Measurements from ENCODE around the gene TRPM2.

Gene TRPM2

GRCh38 chr21:44448651-44449131 is 95.3 kb downstream of the TRPM2 start:
- DNase-seq (ENCODE audit: low spot score in 2 of 2), result no peak
- Mint-ChIP-seq H3K27me3 (peaks cover 64% of the 10 kb centered on the region), H3K36me3 (ENCODE audit: insufficient read depth) (peaks cover 2% of the 10 kb centered on the region), H3K4me3 (no peak overlapping the region), H3K27ac (ENCODE audit: low read depth) (no peak overlapping the region), H3K9me3 (peaks cover under 1% of the 10 kb centered on the region), H3K4me1 (no peaks in the 10 kb centered on the region)
- ATAC-seq (replicated peaks; ENCODE audit: extremely low read depth, poor library complexity, severe bottlenecking), result no peak

GRCh38 chr21:44449473-44450363 is 96.3 kb downstream of the TRPM2 start:
- Mint-ChIP-seq H3K27ac (ENCODE audit: low read depth) (no peak overlapping the region), H3K9me3 (peaks cover 9% of the 10 kb centered on the region), H3K4me1 (no peaks in the 10 kb centered on the region), H3K27me3 (peaks cover 58% of the 10 kb centered on the region), H3K4me3 (no peak overlapping the region), H3K36me3 (ENCODE audit: insufficient read depth) (peaks cover 3% of the 10 kb centered on the region)
- ATAC-seq (replicated peaks; ENCODE audit: extremely low read depth, poor library complexity, severe bottlenecking) (no peak), DNase-seq (ENCODE audit: low spot score in 2 of 2) (no peak)

GRCh38 chr21:44450402-44450801 is 97.0 kb downstream of the TRPM2 start:
- Mint-ChIP-seq H3K9me3 (peaks cover 9% of the 10 kb centered on the region), H3K27ac (ENCODE audit: low read depth) (no peak overlapping the region), H3K36me3 (ENCODE audit: insufficient read depth) (peaks cover 6% of the 10 kb centered on the region), H3K27me3 (peaks cover 51% of the 10 kb centered on the region), H3K4me1 (no peaks in the 10 kb centered on the region), H3K4me3 (no peak overlapping the region)
- no peak for ATAC-seq (replicated peaks; ENCODE audit: extremely low read depth, poor library complexity, severe bottlenecking)
- DNase-seq (ENCODE audit: low spot score in 2 of 2), result no peak

GRCh38 chr21:44450999-44451398 is 97.6 kb downstream of the TRPM2 start:
- Mint-ChIP-seq H3K27ac (ENCODE audit: low read depth) (no peak overlapping the region), H3K4me3 (no peak overlapping the region), H3K9me3 (peaks cover 9% of the 10 kb centered on the region), H3K36me3 (ENCODE audit: insufficient read depth) (peaks cover 6% of the 10 kb centered on the region), H3K27me3 (peaks cover 48% of the 10 kb centered on the region), H3K4me1 (no peaks in the 10 kb centered on the region)
- DNase-seq (ENCODE audit: low spot score in 2 of 2), result no peak
- ATAC-seq (replicated peaks; ENCODE audit: extremely low read depth, poor library complexity, severe bottlenecking), result no peak

GRCh38 chr21:44453120-44453519 is 99.7 kb downstream of the TRPM2 start:
- peaks cover 43% of the 10 kb centered on the region for H3K27me3 Mint-ChIP-seq

GRCh38 chr21:44454058-44454457 is 100.6 kb downstream of the TRPM2 start:
- no peaks in the 10 kb centered on the region for H3K4me1 Mint-ChIP-seq
- DNase-seq (ENCODE audit: low spot score in 2 of 2), result no peak
- H3K27ac Mint-ChIP-seq (ENCODE audit: low read depth), result no peak overlapping the region
- H3K4me3 Mint-ChIP-seq, result peak overlapping the region; percentile 54
- H3K36me3 Mint-ChIP-seq (ENCODE audit: insufficient read depth), result peaks cover 4% of the 10 kb centered on the region
- no peak for ATAC-seq (replicated peaks; ENCODE audit: extremely low read depth, poor library complexity, severe bottlenecking)
- peaks cover 9% of the 10 kb centered on the region for H3K9me3 Mint-ChIP-seq
- H3K27me3 Mint-ChIP-seq, result peaks cover 36% of the 10 kb centered on the region

More at GRCh38 chr21:44453120-44453519, 99.7 kb downstream of the TRPM2 start:
- H3K27ac Mint-ChIP-seq (ENCODE audit: low read depth), result no peak overlapping the region
- DNase-seq (ENCODE audit: low spot score in 2 of 2) (no peak), ATAC-seq (replicated peaks; ENCODE audit: extremely low read depth, poor library complexity, severe bottlenecking) (no peak)
- H3K4me3 Mint-ChIP-seq, result no peak overlapping the region
- peaks cover 9% of the 10 kb centered on the region for H3K9me3 Mint-ChIP-seq
- H3K4me1 Mint-ChIP-seq, result no peaks in the 10 kb centered on the region
- peaks cover 6% of the 10 kb centered on the region for H3K36me3 Mint-ChIP-seq (ENCODE audit: insufficient read depth)

- Mint-ChIP-seq H3K36me3 (ENCODE audit: insufficient read depth) (peaks cover 4% of the 10 kb centered on the region), H3K27me3 (peaks cover 28% of the 10 kb centered on the region), H3K9me3 (peaks cover 9% of the 10 kb centered on the region), H3K27ac (ENCODE audit: low read depth) (no peak within 1 kb of the TSS), H3K4me3 (peak within 1 kb of the TSS; percentile 65), H3K4me1 (no peaks in the 10 kb centered on the region)
- peak; percentile 31 to 33 for DNase-seq (ENCODE audit: low spot score in 2 of 2)
- peak; percentile 76 for ATAC-seq (replicated peaks; ENCODE audit: extremely low read depth, poor library complexity, severe bottlenecking)
Observed at GRCh38 chr21:44454747-44455523, 101.5 kb downstream of the TRPM2 start, which contains the start of gene LRRC3. TSS of gene LRRC3 (plus strand) at chr21:44455510. CDS start at chr21:44456645, 1,135 bp downstream.

GRCh38 chr21:44455524-44456213 is 102.2 kb downstream of the TRPM2 start:
- Mint-ChIP-seq H3K36me3 (ENCODE audit: insufficient read depth) (peaks cover 4% of the 10 kb centered on the region), H3K9me3 (peaks cover 9% of the 10 kb centered on the region), H3K27me3 (peaks cover 21% of the 10 kb centered on the region), H3K4me1 (no peaks in the 10 kb centered on the region), H3K27ac (ENCODE audit: low read depth) (no peak overlapping the region), H3K4me3 (peak overlapping the region; percentile 65)
- ATAC-seq (replicated peaks; ENCODE audit: extremely low read depth, poor library complexity, severe bottlenecking), result peak; percentile 54
- no peak for DNase-seq (ENCODE audit: low spot score in 2 of 2)

- DNase-seq (ENCODE audit: low spot score in 2 of 2) (no peak), ATAC-seq (replicated peaks; ENCODE audit: extremely low read depth, poor library complexity, severe bottlenecking) (no peak)
- peaks cover 9% of the 10 kb centered on the region for H3K9me3 Mint-ChIP-seq
- peaks cover 14% of the 10 kb centered on the region for H3K27me3 Mint-ChIP-seq
- H3K36me3 Mint-ChIP-seq (ENCODE audit: insufficient read depth), result peaks cover 4% of the 10 kb centered on the region
- no peak overlapping the region for H3K27ac Mint-ChIP-seq (ENCODE audit: low read depth)
- no peaks in the 10 kb centered on the region for H3K4me1 Mint-ChIP-seq
- peak overlapping the region; percentile 65 for H3K4me3 Mint-ChIP-seq
Observed at GRCh38 chr21:44456214-44456914, 102.9 kb downstream of the TRPM2 start.

- Mint-ChIP-seq H3K4me3 (peak overlapping the region; percentile 65), H3K36me3 (ENCODE audit: insufficient read depth) (peaks cover 4% of the 10 kb centered on the region), H3K4me1 (no peaks in the 10 kb centered on the region), H3K27ac (ENCODE audit: low read depth) (no peak overlapping the region), H3K27me3 (peaks cover 6% of the 10 kb centered on the region), H3K9me3 (peaks cover 9% of the 10 kb centered on the region)
- ATAC-seq (replicated peaks; ENCODE audit: extremely low read depth, poor library complexity, severe bottlenecking) (no peak), DNase-seq (ENCODE audit: low spot score in 2 of 2) (no peak)
Observed at GRCh38 chr21:44456915-44457736, 103.7 kb downstream of the TRPM2 start.

GRCh38 chr21:44458971-44459711 is 105.7 kb downstream of the TRPM2 start:
- H3K27me3 Mint-ChIP-seq, result no peaks in the 10 kb centered on the region
- H3K36me3 Mint-ChIP-seq (ENCODE audit: insufficient read depth), result peaks cover 4% of the 10 kb centered on the region
- no peak overlapping the region for H3K27ac Mint-ChIP-seq (ENCODE audit: low read depth)
- H3K4me3 Mint-ChIP-seq, result no peak overlapping the region
- ATAC-seq (replicated peaks; ENCODE audit: extremely low read depth, poor library complexity, severe bottlenecking) (no peak), DNase-seq (ENCODE audit: low spot score in 2 of 2) (no peak)
- peaks cover 4% of the 10 kb centered on the region for H3K9me3 Mint-ChIP-seq
- no peaks in the 10 kb centered on the region for H3K4me1 Mint-ChIP-seq
